HG02588 (cell line): ENCODE data around the gene MRM1.

ENCODE experiments used
- ATAC-seq: cut with Tn5 transposase; IDR thresholded peaks from one replicate; pipeline ENCODE4 v1.9.1; 2021; ENCODE audit warnings: mild to moderate bottlenecking, moderate library complexity; ENCODE audit not compliant: unreplicated experiment

The MRM1 gene, protein sequence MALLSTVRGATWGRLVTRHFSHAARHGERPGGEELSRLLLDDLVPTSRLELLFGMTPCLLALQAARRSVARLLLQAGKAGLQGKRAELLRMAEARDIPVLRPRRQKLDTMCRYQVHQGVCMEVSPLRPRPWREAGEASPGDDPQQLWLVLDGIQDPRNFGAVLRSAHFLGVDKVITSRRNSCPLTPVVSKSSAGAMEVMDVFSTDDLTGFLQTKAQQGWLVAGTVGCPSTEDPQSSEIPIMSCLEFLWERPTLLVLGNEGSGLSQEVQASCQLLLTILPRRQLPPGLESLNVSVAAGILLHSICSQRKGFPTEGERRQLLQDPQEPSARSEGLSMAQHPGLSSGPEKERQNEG

DNA sequence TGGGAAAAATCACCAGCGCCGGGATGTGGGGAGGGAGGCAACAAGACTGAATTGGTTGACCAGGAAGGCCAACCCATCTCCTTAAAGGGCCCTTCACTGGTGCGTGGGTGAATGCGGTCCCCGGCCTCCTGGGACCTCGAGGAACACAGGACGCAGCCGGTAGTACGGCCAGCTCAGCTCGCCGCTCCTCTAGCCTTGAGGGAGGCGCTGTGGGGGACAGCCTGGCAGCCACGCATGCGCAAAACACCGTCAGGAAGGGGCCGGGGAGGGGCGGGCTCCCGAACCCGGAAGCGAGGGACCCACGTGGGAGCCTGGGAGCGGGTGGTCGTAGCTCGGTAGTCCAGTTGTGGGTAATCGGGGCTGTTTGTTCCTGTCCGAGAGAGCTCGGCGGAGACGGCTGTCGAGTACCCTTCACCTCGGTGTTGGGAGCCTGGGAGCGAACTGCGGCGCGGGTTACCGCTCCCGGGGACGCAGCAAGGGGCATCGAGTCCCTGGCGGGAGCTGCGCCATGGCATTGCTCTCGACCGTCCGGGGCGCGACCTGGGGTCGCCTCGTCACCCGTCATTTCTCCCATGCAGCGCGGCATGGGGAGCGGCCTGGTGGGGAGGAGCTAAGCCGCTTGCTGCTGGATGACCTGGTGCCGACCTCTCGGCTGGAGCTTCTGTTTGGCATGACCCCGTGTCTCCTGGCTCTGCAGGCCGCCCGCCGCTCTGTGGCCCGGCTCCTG, at the start of gene MRM1:
TSS of gene MRM1 (plus strand) at position 281 of the 727 bp plus-strand sequence. CDS start at position 509, 228 bp downstream.
- peak; percentile 82 for ATAC-seq

DNA sequence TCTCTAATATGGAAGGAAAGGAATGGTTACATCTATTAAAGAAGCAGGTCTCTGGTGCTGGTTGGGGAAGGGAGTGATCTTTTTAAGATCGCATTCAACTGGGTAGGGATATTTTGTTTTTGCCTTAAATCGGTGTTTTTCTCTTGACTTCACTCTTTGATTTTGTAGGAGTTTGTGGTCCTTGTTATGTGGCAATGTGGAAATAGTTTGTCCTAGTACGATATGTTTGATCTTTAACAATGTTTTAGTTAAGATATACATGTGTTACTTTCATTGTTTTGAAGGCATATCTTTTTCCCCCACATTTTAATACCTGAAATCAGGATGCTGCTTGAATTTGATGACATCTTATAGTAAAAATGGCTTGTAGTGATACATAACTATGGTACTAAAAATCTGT, 47.9 kb upstream of the MRM1 start:
- no peak for ATAC-seq

DNA sequence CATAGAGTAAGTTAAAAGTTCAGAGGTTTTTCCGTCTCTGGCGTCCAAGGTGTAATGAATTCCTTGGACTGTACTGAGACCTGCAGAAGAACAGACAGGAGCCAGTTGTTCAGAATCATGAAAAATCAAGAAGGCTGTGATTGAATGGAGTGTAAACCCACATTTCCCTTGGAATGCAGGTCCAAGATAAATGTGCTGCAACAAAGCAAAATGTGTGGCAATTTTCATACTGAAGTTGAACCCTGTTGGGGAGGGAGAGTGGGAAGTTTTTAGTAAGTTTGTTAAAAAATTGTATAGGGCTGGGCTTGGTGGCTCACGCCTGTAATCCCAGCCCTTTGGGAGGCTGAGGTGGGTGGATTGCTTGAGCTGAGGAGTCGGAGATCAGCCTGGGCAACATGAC, 35.3 kb upstream of the MRM1 start:
- ATAC-seq = no peak

DNA sequence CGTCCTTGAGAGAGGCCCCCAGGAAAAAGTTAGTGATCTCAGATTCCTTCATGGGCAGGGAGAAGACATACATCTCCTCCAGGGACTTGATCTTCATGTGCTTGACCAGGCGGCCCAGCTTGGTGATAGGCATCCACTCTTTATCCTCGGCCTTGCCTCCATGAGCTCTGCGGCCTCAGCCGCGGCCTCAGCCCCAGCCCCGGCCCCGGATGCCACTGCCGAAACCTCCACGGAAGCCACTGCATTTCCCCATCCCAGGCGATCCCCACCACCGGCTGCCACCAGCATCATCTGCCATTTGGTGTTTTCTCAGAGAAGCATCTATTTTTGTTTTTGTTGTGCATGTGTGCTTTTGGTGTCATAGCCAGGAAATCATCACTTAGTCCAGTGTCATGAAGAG, 26.4 kb upstream of the MRM1 start:
- ATAC-seq = no peak

DNA sequence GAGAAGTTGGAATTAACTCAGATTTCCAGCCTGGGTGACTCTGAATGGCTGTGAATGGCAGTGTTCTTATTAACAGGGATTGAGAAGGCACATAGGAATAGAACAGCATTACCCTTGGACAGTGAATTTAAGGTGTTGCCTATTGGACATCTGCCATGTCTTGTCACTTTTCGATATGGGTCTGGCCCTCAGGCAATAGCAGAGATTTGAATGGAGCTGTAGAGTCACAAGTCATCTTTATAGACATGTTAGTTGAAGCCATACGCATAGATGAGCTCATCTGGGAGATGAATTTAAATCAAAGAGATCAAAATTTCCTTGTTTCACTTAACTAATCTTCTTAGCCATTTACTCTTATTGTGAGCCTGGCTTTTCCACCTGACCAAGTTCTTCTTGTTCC, 24.6 kb upstream of the MRM1 start:
- ATAC-seq = no peak

DNA sequence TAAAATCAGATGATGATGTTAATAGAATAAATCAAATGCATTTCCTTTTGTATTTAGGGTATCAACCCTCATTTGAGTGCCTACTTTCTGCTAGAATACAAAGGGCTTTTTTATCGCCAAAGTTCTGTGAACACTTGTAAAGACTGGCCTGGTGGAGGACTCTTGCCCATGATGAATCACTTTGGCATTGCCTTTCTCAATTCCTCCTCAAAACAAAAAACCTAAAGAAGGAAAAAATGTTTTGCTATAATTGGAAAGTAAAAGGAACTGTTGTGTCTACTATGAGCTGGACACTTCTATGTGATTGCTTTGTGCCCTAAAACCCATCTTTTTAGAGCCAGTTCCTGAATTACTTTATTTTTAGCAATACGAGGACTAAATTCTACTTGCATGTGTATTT, 22.7 kb upstream of the MRM1 start:
- no peak for ATAC-seq

DNA sequence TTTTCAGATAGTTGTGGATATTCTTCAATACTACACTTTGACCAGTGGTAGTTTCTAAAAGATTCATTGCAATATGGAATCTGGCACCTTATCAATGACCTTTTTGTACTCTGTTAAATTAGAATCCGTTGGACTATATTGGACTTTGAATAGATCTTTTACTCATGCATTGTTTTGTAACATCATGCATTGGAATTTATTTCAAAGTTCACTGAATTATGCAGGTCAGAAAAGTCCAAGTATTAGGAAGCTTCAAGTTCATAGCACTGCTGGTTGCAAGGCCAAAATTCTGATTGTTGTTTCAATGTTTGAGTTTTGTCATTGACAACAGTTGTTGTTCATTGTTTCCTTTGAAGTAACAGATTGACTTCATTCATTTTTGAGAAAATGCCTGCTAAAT, 17.6 kb upstream of the MRM1 start:
- no peak for ATAC-seq

DNA sequence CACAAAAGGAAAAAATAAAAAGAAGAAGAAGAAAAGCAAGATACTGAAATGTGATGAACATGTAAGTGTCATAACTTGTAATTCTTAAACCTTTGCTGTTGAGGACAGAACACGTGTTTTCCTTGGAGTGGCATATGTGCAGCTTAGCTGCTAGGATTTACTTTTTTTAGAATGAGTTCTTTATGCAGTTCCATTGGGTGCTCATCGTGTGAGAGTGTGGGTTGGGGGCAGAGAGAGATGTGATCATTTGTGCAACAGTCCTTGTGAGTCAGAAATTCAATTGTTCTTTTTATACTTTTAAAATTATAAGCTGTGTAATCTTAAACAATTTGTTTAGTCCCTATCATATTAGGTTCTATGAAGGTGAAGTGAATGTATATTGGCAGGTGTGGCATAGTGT, 15.2 kb upstream of the MRM1 start:
- no peak for ATAC-seq

DNA sequence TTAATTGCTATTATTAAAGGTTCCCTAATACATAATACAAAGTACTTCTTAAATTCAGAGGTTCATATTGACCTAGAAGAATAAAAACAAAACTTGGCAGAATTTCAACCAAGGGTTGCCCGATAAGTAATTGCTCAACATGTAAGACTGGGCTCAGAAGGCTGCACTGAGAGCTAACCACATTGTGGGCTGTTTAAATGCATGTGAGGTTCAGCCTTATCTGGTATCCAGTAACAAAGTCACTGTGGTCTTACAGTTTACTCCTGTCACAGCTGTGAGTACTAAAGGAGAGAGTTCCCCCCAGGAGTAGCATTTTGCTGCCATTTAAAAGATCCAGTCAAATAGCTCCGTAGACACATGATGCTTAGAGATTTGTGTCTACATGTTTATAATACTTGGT, 11.3 kb upstream of the MRM1 start:
- no peak for ATAC-seq

DNA sequence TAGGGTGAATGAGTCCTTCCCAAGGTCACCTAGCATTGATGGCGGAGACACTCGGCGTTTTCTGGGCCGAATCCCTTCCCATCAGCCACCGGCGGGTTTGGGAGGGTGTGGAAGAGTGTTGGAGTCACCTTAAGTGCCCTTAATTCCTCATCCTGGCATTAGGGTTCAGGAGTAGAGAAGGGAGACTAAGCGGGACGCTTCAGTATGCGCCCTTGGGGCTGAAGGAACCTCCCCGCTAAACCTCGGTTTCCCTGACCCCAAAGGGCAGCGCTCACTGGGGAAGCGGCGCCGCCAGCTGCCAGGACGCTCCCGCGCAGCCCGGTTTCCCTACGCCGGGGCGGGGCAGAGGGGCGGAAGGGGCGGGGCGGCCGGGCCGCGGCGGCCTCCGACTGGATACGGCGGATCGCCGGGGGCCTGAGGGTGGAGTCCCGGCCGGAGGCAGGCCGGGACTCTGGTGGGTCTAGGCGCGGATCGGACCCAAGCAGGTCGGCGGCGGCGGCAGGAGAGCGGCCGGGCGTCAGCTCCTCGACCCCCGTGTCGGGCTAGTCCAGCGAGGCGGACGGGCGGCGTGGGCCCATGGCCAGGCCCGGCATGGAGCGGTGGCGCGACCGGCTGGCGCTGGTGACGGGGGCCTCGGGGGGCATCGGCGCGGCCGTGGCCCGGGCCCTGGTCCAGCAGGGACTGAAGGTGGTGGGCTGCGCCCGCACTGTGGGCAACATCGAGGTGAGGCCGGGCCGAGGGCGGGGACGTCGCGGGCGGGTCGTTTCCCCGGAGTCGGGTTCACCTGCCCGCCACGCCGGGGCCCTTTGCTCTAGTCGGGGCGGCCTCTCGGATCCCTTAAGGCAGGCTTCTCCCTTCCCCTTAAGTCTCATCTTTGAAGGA, 9.7 kb upstream of the MRM1 start, which contains the start of gene DHRS11:
TSS of gene DHRS11 (plus strand) at position 446 of the 882 bp plus-strand sequence. CDS start at position 577, 131 bp downstream.
- ATAC-seq = peak; percentile 86

DNA sequence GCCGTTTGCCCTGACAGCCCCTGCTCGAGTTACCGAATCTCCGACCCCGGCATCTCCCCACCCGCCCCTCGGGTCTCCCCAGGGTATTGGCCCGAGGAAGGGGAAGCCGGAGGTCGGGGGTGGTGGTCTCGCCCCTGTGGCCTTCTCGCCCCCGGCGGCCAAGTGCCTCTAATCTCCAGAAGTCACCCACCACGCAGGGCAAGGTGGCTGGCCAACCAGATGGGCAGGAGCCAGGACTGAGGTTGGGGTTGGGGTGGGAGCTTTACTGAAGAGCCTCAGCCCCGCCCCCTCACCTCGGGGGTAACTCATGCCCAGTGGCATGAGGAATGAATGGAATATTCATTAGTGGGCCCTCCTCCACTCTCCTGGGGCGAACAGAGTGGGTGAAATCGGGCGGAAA, 9.1 kb upstream of the MRM1 start:
- no peak for ATAC-seq

DNA sequence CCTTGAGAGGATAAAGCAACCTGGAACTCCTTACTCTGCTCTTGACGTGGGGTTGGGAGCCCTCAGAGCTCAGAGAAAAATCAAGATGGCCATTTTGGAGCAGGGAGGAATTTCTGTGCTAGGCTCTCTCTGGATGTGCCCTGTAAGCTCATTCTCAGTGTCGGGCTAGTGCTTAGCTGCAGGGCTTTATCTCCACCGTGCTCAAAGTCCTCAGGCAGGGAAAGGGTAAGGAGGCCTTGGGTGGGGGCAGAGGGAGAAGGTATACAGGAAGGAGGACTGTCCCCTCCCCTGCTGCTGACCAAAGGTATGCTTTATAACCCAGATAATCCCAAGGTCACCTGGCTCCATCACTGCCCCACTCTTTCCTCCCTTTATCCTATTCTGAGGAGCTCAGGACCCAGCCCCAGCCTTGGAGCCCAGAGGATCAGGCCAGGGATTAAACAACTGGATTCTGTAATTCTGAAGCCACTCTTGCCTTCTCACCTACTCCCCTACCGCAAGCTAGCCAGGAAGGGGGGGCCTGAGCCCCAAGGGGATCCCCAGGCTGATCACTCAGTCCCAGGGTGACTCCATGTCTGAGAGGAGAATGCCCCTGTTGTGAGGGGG, 8.6 kb upstream of the MRM1 start:
- no peak for ATAC-seq

DNA sequence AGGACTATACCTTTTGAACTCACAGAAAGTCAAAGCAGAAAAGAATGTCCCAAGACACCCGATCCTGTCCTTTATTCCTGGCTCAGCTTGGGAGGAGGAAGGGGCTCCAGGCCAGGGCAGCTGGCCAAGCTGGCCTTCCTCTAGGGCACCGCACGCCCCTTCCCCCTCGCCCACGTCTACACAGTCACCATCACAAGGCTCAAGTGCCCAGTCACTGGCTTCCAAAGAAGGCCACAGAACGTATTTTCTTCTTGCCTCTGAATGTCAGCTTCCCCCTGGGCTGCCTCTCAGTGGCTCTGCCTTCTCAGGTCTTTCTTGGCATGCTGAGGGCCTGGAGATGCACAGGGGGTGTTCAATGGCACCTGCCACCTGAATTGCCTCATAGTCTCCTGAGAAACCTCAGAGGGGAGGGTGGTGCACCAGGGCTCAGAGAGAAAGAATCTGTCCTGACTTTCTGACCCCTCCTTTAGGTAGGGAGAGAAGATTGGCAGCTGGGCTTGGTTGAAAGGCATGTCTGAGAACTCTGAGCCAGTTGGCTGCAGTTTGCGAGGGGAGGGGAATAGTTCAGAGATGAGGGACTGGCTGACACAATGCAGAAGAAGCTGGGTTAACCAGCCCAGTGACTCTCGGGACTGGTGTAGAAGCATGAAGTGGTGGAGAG, 7.6 kb upstream of the MRM1 start:
- no peak for ATAC-seq

DNA sequence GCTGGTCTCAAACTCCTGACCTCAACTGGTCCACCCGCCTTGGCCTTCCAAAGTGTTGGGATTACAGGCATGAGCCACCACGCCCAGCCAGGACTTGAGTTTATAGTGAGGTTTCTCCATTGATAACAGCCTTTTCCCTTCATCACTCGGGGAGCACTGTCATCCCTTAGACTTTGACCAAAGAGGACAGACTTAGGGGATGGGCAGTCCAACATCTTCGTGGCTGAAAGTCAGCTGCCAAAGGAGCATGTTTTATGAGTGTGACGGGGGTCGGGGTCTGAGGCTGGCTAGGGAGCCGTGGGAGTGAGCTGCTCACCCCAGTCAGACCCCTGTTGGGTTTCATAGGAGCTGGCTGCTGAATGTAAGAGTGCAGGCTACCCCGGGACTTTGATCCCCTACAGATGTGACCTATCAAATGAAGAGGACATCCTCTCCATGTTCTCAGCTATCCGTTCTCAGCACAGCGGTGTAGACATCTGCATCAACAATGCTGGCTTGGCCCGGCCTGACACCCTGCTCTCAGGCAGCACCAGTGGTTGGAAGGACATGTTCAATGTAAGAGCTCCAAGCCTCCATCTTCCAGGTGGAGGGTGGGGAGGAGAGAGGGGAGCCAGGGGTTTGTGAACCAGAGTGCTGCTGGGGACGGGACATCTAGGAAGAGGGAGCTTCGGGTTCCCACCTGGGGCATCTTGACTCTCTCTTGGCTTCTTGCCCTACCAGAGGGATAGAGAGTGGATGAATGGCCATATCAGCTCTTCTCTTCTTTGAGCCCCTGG, 6.6 kb upstream of the MRM1 start:
- no peak for ATAC-seq

DNA sequence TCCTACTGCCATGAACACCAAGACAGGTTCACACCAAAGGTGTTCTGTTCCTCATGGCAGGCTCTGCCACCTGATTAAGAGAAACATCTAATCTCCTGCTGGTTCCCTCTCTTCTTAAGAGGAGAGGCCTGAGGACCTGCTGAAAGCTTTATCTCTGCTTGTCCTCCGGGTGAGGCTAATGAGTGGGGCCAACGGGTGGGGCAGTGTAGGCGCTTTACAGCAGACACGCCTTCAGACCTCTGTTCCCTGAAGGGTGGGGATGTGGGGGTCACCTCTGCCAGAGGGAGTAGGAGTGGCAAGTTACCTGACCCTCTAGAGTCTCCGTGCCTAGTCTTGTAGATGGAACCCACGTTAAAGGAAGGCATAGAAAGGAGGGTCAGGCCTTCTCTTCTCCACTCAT, 4.2 kb upstream of the MRM1 start:
- ATAC-seq = no peak

DNA sequence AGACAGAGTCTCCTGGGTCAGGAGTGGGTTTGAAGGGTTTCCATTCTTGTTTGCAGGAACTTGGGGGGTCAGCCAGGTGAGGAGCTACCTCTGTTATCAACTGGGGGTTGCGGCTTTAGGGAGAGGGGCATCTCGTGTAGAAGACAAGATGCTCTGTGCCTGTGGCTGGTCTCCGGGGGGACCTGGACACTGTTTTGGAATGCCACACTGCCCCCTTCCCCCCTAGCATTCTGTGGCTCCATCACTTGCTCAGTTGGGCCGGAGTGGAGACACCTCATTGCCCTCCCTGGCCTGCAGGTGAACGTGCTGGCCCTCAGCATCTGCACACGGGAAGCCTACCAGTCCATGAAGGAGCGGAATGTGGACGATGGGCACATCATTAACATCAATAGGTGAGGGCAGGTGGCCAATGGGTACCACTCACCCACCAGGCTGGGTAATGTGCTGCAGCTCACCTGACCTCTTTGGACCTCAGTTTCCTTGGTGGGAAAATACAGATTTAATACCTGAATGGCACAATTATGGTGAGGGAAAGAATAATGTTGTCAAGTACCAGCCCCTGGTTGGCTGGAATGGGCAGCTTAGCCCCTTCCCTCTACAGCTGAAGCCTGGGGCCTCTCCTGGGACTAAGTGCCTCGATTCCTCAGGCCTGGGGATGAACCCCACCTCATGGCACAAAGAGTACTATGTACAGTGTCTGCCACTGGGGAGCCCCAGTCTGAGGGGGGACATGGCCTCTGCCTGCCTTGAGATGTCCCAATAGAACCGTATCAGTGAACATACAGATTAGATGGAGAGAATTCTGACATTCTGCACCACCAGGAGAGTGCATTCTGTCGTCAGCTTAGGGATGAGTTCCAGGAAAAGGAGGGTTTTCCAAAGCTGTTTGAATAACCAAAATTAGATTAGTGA, 3.3 kb upstream of the MRM1 start:
- no peak for ATAC-seq

DNA sequence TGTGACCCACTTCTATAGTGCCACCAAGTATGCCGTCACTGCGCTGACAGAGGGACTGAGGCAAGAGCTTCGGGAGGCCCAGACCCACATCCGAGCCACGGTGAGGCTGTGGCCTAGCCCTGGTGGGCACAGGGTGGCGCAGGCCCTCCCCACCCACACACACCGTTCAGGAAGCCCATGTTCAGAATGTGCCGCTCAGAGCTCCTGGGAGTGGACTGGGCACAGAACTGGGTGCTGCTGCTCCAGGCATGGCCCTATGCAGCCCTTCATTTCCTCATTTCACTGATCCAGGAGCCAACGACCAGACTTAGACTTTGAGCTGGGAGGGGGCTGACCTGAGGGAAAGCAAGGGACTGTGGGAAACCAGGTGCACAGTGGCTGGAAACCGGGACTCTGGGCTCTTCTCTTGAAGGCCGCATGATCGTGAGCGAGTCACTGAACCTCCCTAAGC, 2.4 kb upstream of the MRM1 start:
- no peak for ATAC-seq

DNA sequence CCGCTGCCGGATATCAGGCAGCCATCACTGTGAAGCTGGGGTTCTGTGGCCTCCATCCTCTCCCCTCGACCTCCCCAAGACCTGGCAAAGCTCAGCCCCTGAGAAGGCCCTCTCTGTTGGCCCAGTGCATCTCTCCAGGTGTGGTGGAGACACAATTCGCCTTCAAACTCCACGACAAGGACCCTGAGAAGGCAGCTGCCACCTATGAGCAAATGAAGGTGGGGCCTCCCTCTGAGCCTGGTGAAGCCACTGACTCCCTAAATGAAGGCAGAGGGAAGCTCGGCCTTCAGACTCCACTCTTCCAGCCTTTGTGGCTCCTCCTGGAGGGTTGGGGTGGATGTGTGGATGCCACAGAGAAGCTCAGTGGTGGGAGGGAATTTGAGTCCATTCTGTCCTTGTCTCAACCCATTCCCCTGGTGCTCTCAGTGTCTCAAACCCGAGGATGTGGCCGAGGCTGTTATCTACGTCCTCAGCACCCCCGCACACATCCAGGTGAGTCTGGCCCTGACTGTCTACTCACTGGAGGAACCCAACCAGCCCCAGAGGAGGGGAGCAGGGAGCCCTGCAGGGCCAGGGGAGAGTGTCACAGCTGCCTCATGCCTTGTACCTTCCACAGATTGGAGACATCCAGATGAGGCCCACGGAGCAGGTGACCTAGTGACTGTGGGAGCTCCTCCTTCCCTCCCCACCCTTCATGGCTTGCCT, 1.7 kb upstream of the MRM1 start:
- no peak for ATAC-seq
